Right atrium auricular region (tissue), 2 donors: ENCODE measurements around the gene NR1H4. TPM values are rescaled to one million over a fixed set of nuclear protein-coding genes. Genes with fewer than 3 reads are reported as not detected.

Source experiments
- DNase-seq: peaks from one replicate; pipeline ENCODE4 v3.0.0-alpha.2; 2019; ENCODE audit warnings: low spot score
- H3K27ac ChIP-seq, 2 donors: fragments of 200-600 bp; sonication (generic); 1 replicate in 1 of 2; 2 replicates in 1 of 2; pipeline ENCODE4 v1.5.1; 2016 to 2019
- H3K27me3 ChIP-seq, 2 donors: fragments of 200-600 bp; sonication (generic); one replicate each; pipeline versions ENCODE4 v1.5.1 to v1.6.0; 2017 to 2019
- H3K36me3 ChIP-seq: fragments of 200-600 bp; sonication (generic); one replicate; pipeline ENCODE4 v1.5.1; 2016
- H3K4me1 ChIP-seq, 2 donors: fragments of 200-600 bp; sonication (generic); one replicate each; pipeline versions ENCODE4 v1.5.1 to v1.6.0; 2017 to 2019
- H3K4me3 ChIP-seq, 2 donors: fragments of 200-600 bp; sonication (generic); 1 replicate in 1 of 2; 2 replicates in 1 of 2; pipeline ENCODE4 v1.5.1; 2017 to 2019; ENCODE audit warnings: mild to moderate bottlenecking in 1 of 2, moderate library complexity in 1 of 2
- H3K9me3 ChIP-seq, 2 donors: fragments of 200-600 bp; sonication (generic); one replicate each; pipeline ENCODE4 v1.5.1; 2019
- CTCF ChIP-seq, 2 donors: fragments of 200-600 bp; sonication (generic); IDR thresholded peaks; one replicate each; pipeline ENCODE4 v1.5.1; 2019; ENCODE audit warnings: antibody characterized with exemption in 2 of 2
- total RNA-seq, 2 donors: library from RNA; depleted of rRNA; stranded (reverse); fragments of >200 nt; gene quantifications; one replicate each; pipeline ENCODE4 v1.1.0, GENCODE V29; 2016

NR1H4 gene
- total RNA-seq, 2 donors from 2014 or later, result not detected

GRCh38 chr12:100515968-100516367 lies 42.3 kb downstream of the NR1H4 start:
- H3K27me3 ChIP-seq, result no peaks in the 10 kb centered on the region
- H3K4me1 ChIP-seq, result no peaks in the 10 kb centered on the region
- no peak for DNase-seq
- H3K4me3 ChIP-seq, result no peak overlapping the region
- H3K27ac ChIP-seq, result no peak overlapping the region
- TF ChIP-seq CTCF (IDR thresholded peaks at IDR 0.05), result no peak
- no peaks in the 10 kb centered on the region for H3K9me3 ChIP-seq
- H3K36me3 ChIP-seq, result no peaks in the 10 kb centered on the region

- H3K27me3 ChIP-seq, result no peaks in the 10 kb centered on the region
- TF ChIP-seq CTCF (IDR thresholded peaks at IDR 0.05), result no peak
- no peaks in the 10 kb centered on the region for H3K4me1 ChIP-seq
- H3K9me3 ChIP-seq, result no peaks in the 10 kb centered on the region
- H3K36me3 ChIP-seq, result no peaks in the 10 kb centered on the region
- no peak for DNase-seq
- no peak overlapping the region for H3K27ac ChIP-seq
- no peak overlapping the region for H3K4me3 ChIP-seq
Measured at GRCh38 chr12:100518376-100518775, 44.7 kb downstream of the NR1H4 start.

DNA sequence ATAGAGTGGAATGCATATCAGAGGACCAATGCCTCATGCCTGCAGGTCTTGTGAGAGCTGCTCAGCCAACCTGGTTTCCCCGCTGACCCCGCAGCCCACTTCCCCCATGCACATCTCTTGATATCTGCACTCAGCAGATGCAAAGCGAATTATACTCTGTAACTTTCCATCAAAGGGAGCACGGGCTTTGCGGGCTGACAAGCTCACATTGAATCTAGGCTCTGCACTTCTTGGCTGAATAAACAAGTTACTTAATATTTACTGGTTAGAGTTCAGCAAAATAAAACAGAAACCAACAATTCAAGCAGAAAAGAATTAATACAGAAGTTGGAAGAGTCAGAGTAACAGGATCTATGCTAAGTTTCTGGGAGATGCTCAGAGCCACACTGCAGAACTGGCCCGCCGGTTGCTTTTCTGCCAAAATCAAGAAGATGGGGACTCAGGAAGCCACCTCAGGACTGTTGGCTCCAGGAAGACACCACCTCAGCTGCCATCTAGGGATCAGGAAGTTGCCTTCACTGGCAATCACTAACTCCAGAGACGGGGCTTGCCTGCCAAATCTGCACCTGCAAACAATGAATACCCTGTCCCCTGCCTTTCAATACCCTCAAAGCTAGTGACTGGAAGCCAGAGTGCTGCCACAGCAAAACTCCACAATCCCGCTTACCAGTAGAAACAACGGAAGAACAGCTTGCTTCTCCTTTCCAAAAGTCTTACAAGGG lies 46.5 kb downstream of the NR1H4 start:
- H3K27ac ChIP-seq, result no peak overlapping the region
- H3K4me1 ChIP-seq, result no peaks in the 10 kb centered on the region
- no peaks in the 10 kb centered on the region for H3K9me3 ChIP-seq
- H3K27me3 ChIP-seq, result no peaks in the 10 kb centered on the region
- H3K36me3 ChIP-seq, result no peaks in the 10 kb centered on the region
- no peak for TF ChIP-seq CTCF (IDR thresholded peaks at IDR 0.05)
- DNase-seq, result no peak
- no peak overlapping the region for H3K4me3 ChIP-seq

- H3K9me3 ChIP-seq, result no peaks in the 10 kb centered on the region
Measured at GRCh38 chr12:100521958-100522357, 48.3 kb downstream of the NR1H4 start.

DNA sequence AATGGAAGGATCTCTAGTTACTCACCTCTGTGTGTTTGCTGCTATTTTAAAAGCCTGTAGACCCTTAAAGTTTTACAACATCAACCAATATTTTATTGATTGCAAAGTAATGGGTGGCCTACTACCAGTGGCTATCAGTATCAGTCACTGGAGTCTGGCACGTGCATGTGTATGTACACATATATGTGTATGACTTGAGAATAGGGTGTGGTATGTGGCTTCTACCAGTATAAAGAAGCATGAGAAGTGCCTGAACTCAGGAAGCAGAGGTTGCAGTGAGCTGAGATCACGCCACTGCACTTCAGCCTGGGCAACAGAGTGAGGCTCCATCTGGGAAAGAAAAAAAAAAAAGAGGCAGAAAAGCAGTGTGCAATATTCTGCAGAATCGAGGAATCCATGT lies 54.4 kb downstream of the NR1H4 start:
- no peak for TF ChIP-seq CTCF (IDR thresholded peaks at IDR 0.05)
- Histone ChIP-seq H3K4me1 (no peaks in the 10 kb centered on the region), H3K27ac (no peak overlapping the region), H3K9me3 (no peaks in the 10 kb centered on the region), H3K36me3 (no peaks in the 10 kb centered on the region), H3K27me3 (no peaks in the 10 kb centered on the region), H3K4me3 (no peak overlapping the region)
- DNase-seq, result no peak

More at GRCh38 chr12:100521958-100522357, 48.3 kb downstream of the NR1H4 start:
- H3K4me3 ChIP-seq, result no peak overlapping the region
- no peak for DNase-seq
- no peaks in the 10 kb centered on the region for H3K27me3 ChIP-seq
- no peak for TF ChIP-seq CTCF (IDR thresholded peaks at IDR 0.05)
- H3K4me1 ChIP-seq, result no peaks in the 10 kb centered on the region
- H3K27ac ChIP-seq, result no peak overlapping the region
- H3K36me3 ChIP-seq, result no peaks in the 10 kb centered on the region
